CD4-positive, alpha-beta T cell treated with Interferon alpha-2 for 1 hour (primary cell): ENCODE results near the gene CYFIP2.

ENCODE experiments used
- DNase-seq, 2 donors: peaks; one replicate each; pipeline ENCODE4 v3.0.0-alpha.2; 2020 to 2022

CYFIP2 gene

DNA sequence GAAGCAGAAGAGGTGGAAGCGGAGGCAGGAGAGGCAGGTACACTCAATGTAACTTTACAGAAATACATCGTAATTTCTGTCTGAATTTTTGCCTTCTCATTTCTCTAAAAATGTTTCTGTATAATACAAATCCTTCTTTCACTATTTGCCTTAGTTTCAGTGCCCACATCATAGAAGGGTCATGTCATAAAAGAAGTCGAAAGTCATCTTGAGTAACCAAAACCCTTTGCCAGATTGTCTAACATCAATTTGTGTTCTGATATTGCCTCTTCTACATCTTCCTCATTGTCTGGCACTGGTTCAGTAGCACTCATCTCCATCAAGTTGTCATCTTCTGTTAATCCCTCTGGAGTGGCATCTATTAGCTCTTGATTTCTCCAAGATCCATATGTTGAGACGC lies 6.2 kb upstream of the CYFIP2 start:
- no peak for DNase-seq

- no peak for DNase-seq
Observed at GRCh38 chr5:157263496-157264090, 2.3 kb upstream of the CYFIP2 start.

DNA sequence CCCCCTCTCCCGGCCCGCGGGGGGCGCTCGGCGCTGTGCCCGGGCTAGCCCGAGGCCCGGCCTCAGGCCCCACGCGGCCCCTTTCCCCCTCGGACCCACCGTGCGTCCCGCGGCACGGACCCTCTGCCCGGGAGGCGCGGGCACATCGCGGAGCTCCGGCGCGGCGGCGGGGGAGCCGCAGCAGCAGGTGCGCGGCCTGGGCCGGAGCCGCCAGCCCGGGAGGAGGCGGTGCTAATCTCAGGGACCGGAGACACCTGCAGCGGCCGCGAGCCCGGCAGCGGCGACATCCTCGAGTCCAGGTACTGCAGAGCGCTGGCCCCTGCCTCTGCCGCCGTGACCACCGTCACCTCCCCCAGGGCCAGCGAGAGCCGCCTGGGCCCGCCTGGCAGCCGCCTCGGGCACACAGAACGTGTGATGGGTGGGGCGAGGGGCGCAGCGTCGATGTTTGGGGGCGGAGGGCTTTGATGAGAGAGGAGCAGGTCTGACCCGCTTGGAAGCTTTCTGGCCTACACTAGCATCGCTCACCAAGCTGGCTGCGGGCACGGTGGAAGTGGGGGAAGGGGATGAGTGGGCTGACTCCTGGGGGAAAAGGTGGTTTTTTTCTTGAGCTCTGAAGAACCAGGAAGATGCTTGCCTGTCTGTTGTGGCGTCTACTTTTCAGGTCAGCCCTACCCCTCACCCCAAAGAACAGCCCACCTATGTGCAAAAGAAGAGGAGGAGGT lies 524 bp downstream of the CYFIP2 start:
- DNase-seq = peak; percentile 45 to 58

GRCh38 chr5:157267025-157267424 lies 1.1 kb downstream of the CYFIP2 start:
- no peak for DNase-seq

DNA sequence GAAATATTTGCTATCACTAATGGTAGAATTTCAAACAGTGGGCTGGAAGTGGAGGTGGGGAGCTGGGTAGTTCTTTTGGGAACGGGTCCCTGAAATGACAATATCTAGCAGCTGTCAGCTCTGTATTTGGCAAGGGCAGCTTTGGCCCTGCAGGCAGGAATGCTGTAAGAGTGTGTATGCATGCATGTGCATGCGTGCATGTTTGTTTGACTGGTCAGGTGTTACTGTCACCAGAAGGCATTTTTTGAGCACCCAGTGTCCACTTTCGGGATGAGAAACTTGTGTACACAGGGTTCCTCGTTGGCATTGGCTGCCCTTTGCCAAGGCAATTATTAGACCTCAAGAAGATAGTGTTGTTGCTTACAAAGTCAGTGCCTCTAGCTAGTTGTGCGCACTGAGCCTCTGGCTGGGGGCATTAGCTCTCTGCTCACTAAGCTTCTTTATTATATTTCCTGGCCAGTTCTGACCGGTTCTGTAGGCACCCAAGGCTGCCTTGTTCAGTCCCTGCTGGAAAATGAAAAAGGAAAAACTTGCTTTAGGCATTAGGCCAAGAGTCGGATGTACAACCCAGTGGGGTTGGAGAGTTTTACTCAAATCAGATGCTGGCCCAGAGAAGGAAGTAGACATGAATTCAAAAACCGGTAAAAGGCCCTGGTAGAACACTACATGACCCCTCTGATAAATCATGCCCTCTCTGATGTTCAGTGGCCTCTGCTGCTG lies 2.0 kb downstream of the CYFIP2 start:
- no peak for DNase-seq

DNA sequence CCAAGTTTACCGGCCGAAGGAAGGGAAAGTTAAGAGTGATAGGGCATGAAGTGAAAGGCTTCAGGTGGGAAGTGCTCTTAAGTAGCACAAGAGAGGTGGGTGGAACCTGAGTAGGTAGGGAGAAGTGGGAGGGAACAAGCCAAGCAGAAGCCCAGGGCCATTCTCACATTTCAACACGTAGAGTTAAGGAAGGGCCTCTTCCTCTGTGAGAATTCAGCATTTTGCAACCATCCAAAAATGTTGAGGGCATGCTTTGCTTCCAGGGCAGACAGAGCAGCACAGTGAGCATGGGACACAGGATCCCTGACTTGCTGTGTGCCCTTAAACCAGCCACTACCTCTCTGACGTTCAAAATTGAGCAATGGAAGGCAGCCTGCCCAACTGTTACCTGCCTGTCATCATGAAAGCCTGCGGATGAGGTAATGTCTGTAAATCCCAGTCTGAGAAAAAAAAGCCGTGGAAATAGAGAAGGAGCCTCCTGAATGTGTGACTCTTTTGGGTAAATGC lies 3.3 kb downstream of the CYFIP2 start:
- peak in 1 of 2 donors; percentile 54 for DNase-seq

DNA sequence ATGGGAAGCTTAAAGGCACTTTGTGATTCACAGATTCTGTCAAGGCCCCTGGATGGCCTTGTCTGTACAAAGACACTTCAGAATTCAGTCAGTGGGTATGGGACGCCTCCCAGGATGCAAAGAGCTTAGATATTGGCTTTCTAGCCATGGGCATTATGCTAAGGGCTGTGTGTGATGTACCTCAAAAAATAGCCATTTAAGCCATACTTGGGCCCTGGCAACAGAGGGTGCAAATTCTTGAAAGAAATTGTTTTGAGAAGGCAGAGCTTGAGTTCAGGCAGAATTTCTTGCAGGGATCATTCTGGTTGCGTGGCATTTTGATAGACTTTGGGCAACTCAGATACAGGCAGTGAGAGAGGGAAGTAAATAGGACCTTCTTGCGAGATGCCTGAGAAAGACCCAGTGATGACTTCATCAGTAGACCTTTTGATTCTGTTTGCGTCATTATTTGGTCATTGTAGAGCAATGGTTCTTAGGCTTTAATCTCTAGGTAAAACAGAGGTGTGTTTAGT lies 3.9 kb downstream of the CYFIP2 start:
- no peak for DNase-seq

- no peak for DNase-seq
Observed at GRCh38 chr5:157270771-157271170, 4.8 kb downstream of the CYFIP2 start.

DNA sequence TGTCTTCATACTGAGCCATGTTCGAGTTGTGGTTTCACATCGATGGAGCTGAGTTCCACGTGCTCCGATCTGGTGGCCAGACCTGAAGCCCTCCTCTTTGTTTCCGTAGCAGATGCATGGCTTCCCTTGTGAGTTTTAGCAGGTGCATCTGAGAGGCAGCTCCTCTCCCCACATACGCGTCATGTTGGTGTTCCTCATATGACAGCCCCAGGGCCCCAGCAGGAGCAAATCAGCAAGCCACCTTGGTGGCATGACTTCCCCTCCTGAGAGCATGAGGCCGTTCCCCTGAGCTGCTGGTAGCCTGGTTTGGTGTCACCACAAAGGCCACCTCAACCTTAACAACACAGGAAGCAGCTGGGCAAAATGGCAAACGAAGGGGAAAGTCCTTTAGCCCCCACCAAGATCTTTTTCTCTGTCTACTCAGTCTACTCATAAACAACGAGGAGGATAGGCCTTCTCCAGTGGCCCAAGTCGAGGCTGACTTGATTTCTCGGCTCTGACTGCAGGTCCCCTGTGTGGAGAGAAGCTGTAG lies 5.9 kb downstream of the CYFIP2 start:
- peak; percentile 94 to 95 for DNase-seq

DNA sequence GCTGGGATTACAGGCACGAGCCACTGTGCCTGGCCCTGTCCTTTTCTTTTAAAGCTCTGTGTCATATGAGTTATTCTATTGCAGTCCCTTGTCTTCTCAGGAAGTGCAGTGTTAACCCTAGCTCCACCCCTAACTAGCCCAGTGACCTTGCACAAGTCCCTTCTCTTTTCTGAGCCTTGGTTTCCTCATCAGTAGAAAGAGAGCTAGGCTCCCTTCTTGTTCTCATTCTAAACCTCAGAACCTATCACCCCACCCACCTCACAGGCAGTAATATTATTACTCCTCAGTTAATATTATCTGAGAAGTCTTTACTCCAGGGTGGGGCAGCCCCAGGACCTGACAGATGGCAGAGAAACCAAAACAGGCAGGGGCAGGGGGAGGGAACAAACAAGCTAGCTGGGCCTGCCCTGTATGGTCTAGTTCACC lies 7.2 kb downstream of the CYFIP2 start:
- peak; percentile 56 to 71 for DNase-seq

GRCh38 chr5:157275403-157275802 lies 9.5 kb downstream of the CYFIP2 start:
- no peak for DNase-seq

- DNase-seq = no peak
Observed at GRCh38 chr5:157278319-157279037, 12.6 kb downstream of the CYFIP2 start.

- DNase-seq = no peak
Observed at GRCh38 chr5:157279605-157280239, 13.8 kb downstream of the CYFIP2 start.

DNA sequence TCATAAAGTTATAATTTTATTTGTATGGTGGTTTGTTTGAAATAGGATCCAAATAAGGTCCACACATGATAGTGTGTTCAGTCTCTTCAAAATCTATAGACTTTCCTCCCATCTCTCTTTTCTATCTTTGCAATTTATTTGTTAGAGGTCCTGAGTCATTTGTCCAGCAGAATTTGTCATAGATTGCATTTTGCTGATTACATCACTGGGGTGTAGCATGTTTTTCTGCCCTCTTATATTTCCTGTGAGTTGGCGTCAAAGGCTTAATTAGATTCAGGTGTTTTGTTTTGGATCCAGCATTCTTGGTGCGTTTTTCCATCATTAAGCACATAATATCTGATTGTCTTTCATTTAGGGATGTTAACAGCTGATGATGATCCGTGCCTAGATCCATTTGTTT lies 15.0 kb downstream of the CYFIP2 start:
- no peak for DNase-seq

DNA sequence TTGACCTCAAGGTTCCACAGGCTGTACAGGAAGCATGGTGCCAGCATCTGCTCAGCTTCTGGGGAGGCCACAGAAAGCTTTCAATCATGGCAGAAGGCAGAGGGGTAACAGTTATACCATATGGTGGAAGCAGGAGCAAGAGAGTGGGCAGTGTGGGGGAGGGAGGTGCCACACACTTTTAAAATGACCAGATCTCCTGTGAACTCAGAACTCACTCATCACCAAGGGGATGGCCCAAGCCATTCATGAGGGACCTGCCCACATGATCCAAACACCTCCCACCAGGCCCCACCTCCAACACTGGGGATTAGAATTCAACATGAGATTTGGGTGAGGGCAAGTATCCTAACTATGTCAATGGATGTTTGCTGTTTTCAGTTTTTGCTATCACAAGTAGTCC lies 16.2 kb downstream of the CYFIP2 start:
- no peak for DNase-seq

DNA sequence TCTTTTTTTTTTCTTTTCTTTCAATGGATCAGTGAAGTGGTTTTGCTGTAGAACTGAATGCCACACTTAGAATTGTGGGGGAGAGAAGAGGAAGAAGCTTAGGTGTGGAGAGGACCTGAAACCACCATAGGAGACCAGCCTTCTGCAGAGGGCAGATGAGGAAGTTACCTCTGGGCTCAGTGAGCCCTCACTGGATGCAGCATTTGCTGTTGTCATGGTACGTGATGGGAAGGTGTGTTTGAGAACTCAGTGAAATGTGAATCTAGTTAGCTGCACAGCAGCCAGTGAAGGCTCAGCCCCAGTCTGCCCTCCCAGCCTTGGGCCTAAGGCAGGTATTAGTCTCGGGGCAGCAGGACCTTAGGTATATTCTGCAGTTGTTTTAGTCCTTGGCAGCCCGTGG lies 17.5 kb downstream of the CYFIP2 start:
- peak; percentile 32 to 59 for DNase-seq

DNA sequence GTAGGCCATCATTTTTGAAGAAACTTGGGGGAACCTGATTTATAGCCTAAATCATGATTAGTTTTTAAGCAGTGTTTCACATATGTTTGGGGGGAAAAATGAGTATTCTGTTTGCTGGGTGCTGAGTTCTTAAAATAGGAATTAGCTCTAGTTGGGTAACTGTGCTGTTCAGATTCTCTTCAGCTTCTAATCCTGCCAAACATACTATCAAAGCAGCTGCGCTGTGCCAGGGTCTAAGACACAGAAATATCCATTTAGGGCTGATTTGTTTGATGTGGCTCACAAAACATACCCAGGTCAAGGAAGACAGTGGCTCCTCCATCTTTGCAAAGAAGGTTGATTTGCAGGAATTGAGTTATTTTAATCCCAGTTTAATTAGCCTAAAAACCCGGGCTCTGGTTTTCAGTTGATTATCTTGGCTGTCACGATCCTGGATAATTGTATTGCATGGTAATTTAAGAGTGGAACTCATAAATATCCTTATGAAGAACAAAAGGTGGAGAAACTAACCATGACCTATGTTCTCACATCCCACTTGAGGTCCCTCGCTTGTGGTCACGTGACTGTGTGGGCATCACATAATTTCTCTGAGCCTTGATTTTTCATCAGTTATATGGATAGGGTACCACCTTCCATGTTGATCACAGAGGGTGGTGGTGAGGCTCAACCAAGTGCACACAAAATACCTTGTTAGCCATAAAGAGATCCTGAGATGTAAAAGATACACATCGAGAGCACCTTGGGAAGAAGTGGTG lies 18.7 kb downstream of the CYFIP2 start:
- no peak for DNase-seq

- DNase-seq = no peak
Observed at GRCh38 chr5:157285310-157286035, 19.6 kb downstream of the CYFIP2 start.

GRCh38 chr5:157286761-157287211 lies 20.9 kb downstream of the CYFIP2 start:
- no peak for DNase-seq

- DNase-seq = no peak
Observed at GRCh38 chr5:157288405-157289163, 22.7 kb downstream of the CYFIP2 start.
